ENCODE measurements around the gene UBE2Q2. TPM values are rescaled to one million over a fixed set of nuclear protein-coding genes. Genes with fewer than 3 reads are reported as not detected.
"Not testable (repeated sequence)": the region's sequence is repeated elsewhere in the genome, so short reads cannot be mapped to it uniquely, and the experiment has no call there.

UBE2Q2 gene
- total RNA-seq, 1 experiment from 2014 or later, result 18.1 TPM

GRCh38 chr15:75862796-75863195 lies 19.5 kb downstream of the UBE2Q2 start:
- no TSS peak for BruUV-seq (replicated peaks)
- no peak overlapping the region for H3K4me3 ChIP-seq (ENCODE audit: low read depth, low read length, poor library complexity, severe bottlenecking)
- H3K4me1 ChIP-seq (ENCODE audit: insufficient read depth, low read length, poor library complexity, severe bottlenecking), result no peaks in the 10 kb centered on the region
- no peak overlapping the region for H3K27ac ChIP-seq (ENCODE audit: low read depth, low read length, poor library complexity, severe bottlenecking)
- CTCF ChIA-PET, result no interaction called here
- H3K36me3 ChIP-seq (ENCODE audit: insufficient read depth, low read length, poor library complexity, severe bottlenecking), result no peaks in the 10 kb centered on the region
- H3K9me3 ChIP-seq (ENCODE audit: low read depth, low read length, poor library complexity, severe bottlenecking), result no peaks in the 10 kb centered on the region
- H3K27me3 ChIP-seq (replicated peaks; ENCODE audit: insufficient read depth, low read depth, low read length, poor library complexity), result no peaks in the 10 kb centered on the region
- POLR2A ChIA-PET (ENCODE audit: low non-redundant PET), result interaction anchor here (0.7 kb wide), 1 partner anchor 96 kb away, joined by 3 read pairs; no protein-coding TSS in a partner anchor
- intact Hi-C loops (cut with micrococcal nuclease; ENCODE audit: unreplicated experiment), result no loop called here
- no peak for TF ChIP-seq EZH2 (IDR thresholded peaks at IDR 0.05; ENCODE audit: borderline replicate concordance, low read depth, low read length, poor library complexity, severe bottlenecking)
- TF ChIP-seq CTCF (conservative IDR thresholded peaks at IDR 0.05; ENCODE audit: low read depth, low read length), result no peak
- DNase-seq (ENCODE audit: low spot score), result no peak

- POLR2A ChIA-PET (ENCODE audit: low non-redundant PET), result no interaction called here
- TF ChIP-seq CTCF (conservative IDR thresholded peaks at IDR 0.05; ENCODE audit: low read depth, low read length) (no peak), EZH2 (IDR thresholded peaks at IDR 0.05; ENCODE audit: borderline replicate concordance, low read depth, low read length, poor library complexity, severe bottlenecking) (no peak)
- H3K27me3 ChIP-seq (replicated peaks; ENCODE audit: insufficient read depth, low read depth, low read length, poor library complexity), result no peaks in the 10 kb centered on the region
- CTCF ChIA-PET, result no interaction called here
- H3K9me3 ChIP-seq (ENCODE audit: low read depth, low read length, poor library complexity, severe bottlenecking), result no peaks in the 10 kb centered on the region
- no peak overlapping the region for H3K27ac ChIP-seq (ENCODE audit: low read depth, low read length, poor library complexity, severe bottlenecking)
- no peak overlapping the region for H3K4me3 ChIP-seq (ENCODE audit: low read depth, low read length, poor library complexity, severe bottlenecking)
- no peak for DNase-seq (ENCODE audit: low spot score)
- no peaks in the 10 kb centered on the region for H3K36me3 ChIP-seq (ENCODE audit: insufficient read depth, low read length, poor library complexity, severe bottlenecking)
- no peaks in the 10 kb centered on the region for H3K4me1 ChIP-seq (ENCODE audit: insufficient read depth, low read length, poor library complexity, severe bottlenecking)
- no TSS peak for BruUV-seq (replicated peaks)
- intact Hi-C loops (cut with micrococcal nuclease; ENCODE audit: unreplicated experiment), result no loop called here
Observed at GRCh38 chr15:75864213-75865059, 21.2 kb downstream of the UBE2Q2 start.

GRCh38 chr15:75866045-75866444 lies 22.8 kb downstream of the UBE2Q2 start:
- H3K36me3 ChIP-seq (ENCODE audit: insufficient read depth, low read length, poor library complexity, severe bottlenecking); CTCF ChIA-PET; BruUV-seq (replicated peaks); H3K4me1 ChIP-seq (ENCODE audit: insufficient read depth, low read length, poor library complexity, severe bottlenecking); H3K4me3 ChIP-seq (ENCODE audit: low read depth, low read length, poor library complexity, severe bottlenecking); H3K27me3 ChIP-seq (replicated peaks; ENCODE audit: insufficient read depth, low read depth, low read length, poor library complexity); H3K9me3 ChIP-seq (ENCODE audit: low read depth, low read length, poor library complexity, severe bottlenecking); DNase-seq (ENCODE audit: low spot score); POLR2A ChIA-PET (ENCODE audit: low non-redundant PET); intact Hi-C loops (cut with micrococcal nuclease; ENCODE audit: unreplicated experiment); H3K27ac ChIP-seq (ENCODE audit: low read depth, low read length, poor library complexity, severe bottlenecking): not testable (repeated sequence)

All from A673 (cell line).